Measurements from ENCODE around the gene FRMD4A.
A peak's percentile ranks its signal among the peaks of the same experiment; 100 is the strongest.
"Not testable (repeated sequence)": the region's sequence is repeated elsewhere in the genome, so short reads cannot be mapped to it uniquely, and the experiment has no call there.

FRMD4A gene

DNA sequence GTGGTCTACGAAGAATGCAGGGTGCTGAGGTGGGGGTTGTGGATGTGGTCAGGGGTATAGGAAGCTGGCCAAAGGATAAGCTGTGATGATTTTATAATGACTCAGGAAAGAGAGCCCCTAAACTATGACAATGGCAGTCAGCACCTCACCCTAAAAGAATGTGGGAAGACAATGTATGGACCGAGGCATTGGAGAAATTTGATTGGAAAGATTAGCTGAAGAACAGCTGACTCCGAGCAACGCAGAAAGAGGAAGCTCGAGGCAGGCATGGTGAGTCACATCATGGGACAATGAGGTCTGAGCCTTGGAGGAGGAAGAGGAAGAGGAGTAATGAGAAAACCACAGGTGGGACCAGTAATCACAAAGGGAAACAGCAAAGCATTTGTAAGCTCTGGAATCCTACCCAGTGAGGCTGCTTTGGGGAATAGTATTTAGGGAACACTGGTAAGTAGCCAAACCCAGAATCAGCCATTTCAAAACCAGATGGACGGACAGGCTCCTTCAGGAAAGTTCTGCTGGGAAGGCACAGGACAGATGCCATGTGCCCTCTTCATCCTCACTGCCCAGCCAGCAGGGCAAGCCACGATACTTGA lies 448.5 kb downstream of the FRMD4A start:
- DNase-seq (ENCODE audit: low spot score): peak; percentile 73

DNA sequence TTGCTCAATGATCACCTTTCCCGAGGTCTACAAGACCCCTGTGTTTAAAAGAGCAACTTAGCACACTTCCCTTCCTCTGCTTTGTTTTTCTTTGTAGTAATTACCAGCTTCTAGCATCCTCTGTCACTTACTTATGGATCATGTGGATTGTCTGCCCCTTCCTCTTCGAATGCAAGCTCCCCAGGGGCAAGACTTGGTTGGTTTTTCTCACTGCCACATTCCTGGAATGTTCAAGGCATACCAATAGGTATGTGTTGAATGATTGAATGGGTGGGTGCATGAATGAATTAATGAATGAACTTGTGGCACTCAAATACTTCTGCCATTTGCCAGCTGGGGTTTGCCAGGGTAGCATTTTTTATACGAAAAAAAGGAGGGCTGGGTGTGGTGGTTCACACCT lies 450.0 kb downstream of the FRMD4A start:
- no peak for DNase-seq (ENCODE audit: low spot score)

DNA sequence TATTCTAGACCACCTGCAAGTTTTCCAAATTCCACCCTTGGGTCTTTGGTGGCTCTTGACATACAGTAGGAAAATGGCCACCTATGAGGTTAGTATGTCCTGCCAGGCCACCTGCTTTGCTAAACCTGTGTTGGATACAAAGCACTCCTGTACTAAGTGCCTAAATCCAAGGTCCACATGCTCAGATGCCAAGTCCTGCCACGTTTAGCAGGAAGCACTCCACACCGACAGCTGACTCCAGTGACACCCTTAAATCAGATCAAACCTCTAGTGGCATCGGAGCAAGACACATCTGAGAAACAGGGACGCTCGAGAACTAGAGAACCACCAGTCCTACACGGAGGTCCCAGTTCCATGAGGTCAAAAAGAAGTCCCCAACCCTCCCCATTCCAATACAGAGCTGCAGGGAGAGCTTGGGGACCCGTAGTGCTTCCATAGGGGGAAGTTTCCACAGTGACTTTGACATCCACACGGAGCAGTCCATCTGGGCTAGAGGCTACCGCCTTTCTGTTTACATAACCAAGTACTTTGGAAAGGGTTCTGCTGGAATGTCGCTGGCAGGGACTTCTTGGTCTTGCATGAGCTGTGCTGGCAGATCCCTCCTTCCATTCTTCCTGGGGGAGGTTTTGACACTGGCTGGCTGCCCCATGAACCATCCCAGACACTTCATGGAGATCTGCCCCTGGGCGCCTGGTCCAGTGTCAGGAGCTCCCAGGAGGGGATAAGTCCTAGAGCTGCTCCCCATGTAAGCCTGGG lies 453.4 kb downstream of the FRMD4A start:
- peak; percentile 61 for DNase-seq (ENCODE audit: low spot score)

DNA sequence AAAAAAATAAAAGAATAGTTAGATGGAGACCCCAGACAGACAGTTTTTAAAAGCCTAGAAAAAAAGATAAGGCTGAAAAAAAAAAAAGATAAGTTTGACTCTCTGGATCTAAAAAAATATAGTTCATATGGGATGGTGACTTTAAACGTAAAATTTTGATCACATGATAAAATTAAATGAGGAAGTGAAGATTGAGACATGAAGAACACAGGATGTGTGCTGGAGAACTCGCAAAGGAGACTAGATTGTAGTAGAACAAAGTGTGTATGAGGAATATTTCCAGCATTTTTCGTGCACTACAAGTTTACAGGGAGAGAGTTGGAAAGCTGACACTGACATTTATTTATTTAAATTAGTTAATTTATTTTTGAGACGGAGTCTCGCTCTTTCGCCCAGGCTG lies 457.5 kb downstream of the FRMD4A start:
- DNase-seq (ENCODE audit: low spot score): no peak

DNA sequence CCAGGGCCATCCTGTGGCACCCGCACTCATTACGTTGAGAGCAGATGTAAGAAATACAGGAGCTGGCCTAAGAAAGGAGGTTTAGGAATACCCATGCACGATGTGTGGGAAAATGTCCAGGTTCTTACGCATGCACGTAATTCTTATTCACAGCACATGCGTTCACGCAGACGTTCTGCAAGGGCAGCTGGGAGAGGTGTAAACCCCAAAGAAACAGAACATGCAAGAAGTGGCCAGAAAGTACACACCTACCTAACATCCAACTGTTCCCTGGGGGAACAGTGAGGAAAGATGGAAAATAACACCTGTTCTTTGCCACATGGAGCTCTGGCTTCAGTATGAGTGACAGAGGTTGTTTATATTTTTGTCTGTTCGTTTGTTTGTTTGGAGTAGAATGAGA lies 458.3 kb downstream of the FRMD4A start:
- DNase-seq (ENCODE audit: low spot score): no peak

DNA sequence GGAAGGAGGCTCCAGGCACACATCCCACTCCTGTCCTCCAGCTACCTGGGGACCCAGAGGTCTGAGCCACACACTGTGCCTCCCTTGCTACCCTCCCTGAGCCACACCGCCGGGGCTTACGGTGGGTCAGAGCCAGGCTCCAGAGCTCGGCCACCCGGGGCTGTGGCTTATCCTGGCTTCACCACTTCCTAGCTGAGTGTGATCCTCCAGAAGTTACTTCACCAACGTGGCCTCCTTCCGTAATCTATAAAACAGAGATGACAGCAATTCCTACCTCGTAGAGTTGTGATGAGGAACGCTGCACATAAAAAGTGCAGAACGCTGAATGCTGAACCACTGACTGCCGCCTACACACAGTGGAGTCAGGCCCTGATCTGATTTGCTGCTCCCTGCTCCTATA lies 458.9 kb downstream of the FRMD4A start:
- DNase-seq (ENCODE audit: low spot score): no peak

DNA sequence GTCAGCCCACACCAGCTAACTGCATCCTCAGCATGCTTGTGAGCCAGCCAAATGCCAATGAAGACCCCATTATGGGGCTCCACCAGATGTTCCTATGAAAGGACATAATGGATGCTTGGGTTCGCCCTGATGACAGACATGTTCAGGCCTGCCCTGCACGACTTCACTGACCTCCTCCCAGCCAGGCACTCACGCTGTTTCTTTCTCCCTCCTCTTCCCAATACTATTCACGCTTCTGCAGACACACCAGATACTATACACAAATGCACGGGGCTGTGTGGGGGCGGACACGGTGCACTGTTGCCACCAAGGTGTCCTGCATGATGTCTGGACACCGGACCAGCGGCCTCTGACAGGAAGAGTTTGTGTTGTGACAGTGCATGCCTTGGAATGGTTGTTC lies 459.7 kb downstream of the FRMD4A start:
- DNase-seq (ENCODE audit: low spot score): no peak

DNA sequence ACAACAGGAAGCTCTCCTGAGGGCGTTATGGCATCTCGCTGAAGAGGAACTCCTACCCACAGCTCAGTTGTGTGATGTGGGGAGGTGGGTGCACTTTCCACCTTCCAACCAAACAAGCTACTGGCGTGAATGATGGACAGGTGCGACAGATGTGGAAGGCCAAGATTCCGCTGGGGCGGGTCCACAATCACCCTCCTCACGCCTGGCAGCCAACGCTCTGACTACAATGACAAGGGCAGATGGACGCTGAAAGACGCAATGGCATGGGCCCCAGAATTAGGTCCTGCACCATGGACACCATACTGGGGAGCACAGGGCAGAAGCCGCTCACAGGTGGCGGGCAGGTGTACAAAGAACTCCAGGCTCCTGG lies 461.4 kb downstream of the FRMD4A start:
- DNase-seq (ENCODE audit: low spot score): no peak

DNA sequence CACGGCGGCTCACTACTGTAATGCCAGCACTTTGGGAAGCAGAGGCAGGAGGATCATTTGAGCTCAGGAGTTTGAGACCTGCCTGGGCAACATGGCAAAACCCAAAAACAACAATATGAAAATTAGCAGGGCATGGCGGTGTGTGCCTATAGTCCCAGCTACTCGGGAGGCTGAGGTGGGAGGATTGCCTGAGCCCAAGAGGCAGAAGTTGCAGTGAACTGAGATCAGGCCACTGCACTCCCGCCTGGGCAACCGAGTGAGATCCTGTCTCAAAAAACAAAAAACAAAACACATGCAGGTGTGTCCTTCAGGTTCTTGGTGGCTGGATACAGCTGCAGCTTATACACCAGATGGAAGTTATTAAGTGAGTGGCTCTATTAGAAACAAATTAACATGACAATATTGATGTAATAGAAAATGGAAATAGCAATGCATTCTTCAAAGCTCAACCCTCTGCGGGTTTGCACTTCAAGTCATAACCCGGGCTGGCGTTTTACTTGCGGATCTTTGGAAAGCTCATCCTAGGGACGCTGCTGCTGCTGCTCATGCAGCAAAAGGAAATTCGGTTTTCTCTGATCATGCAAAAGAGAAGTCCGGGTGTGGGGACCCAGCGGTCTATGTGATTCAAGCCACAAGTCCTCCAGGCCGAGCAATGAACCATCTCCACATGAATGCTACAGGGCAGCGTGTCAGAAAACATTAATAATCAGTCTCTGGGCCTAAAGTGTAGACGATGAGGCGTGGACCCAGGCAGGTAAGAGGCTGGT lies 462.0 kb downstream of the FRMD4A start:
- DNase-seq (ENCODE audit: low spot score): no peak

DNA sequence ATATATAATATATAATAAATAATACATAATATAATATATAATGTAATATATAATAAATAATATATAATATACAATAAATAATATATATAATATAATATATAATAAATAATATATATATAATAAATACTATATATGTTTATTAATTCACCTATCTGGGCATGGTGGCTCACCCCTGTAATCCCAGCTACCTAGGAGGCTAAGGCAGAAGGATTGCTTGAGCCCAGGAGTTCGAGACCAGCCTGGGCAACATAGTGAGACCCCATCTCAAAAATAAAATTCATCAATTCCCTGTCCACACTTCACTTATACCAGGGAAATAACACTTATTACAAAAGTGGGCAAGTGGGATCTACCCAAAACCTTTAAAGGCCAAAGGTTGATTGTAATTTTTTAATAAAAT lies 462.9 kb downstream of the FRMD4A start:
- DNase-seq (ENCODE audit: low spot score): no peak

DNA sequence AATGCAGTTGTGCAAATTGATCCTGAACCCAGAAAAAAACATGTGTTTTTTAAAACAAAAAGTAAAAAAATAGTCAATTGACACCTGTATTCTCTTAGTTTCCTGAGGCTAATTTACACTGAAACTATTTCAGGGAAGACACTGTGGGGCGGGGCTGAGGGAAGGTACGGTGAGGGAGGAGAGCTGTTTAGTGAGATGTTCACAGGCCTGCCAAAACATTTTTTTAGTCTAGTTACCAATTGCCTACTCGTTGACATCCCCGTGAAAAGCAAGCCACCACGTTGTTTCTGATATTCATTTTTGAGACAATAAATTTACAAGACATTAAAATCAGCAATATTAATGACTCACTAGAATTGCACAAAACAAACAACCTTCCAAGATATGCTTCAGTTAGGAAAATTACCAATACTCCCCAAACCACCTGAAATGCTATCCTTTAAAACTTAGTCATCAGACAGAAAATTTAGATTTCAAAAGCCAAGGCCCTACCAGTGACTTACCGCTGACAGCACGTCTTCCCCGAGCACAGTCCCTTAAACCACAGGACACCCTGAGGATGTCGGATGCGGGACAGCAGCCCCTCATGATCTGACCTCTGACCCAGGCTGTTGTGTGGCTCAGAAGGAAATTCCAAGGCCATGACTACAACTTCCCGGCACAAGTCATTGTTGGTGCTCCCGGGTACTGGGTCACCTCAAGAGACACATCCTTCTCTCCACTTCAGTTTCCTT lies 464.8 kb downstream of the FRMD4A start:
- peak; percentile 48 for DNase-seq (ENCODE audit: low spot score)

DNA sequence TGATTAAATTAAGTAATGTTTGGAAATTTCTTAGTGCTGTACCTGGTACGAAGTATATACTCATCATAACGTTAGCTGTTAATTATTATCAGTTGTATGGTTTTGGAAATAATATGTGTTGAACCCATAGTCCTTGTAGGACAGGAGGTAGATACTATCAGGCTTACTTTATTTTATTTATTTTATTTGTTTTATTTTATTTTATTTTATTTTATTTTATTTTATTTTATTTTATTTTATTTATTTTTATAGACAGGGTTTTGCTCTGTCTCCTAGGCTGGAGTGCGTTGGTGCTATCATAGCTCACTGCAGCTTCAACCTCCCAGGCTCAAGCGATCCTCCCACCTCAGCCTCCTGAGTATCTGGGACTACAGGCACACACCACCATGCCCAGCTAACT lies 465.5 kb downstream of the FRMD4A start:
- DNase-seq (ENCODE audit: low spot score): not testable (repeated sequence)

DNA sequence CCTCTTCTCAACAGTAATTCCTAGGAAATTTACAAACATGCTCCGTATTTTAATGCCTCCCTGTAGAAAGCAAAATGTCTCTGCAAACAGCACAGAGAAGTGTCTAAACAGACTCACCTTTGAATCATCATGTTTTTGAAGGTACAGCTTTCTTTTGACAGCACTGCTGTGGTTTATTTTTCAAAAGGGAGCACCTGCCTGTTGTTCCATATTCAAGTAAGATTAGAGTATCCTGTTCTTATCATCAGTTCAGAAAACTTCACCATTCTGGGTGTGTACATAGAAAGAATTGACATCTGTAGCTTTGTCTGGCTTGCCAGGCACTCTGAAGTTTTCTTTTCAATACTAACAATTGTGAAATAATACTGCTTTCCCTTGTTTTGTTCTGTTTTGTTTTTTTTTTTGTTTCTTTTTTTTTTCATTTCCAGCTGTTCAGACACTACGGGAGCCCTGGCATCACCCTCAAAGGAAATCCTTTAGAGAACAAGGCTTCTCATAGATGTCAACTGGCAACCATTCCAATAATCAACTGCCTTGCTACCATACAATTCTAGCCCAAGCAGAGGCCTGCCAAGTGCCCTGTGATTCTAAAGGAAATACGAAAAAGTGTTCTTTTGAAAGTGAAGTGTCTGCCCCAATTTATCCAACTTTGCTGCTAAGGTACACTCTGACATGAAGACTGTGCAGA lies 468.0 kb downstream of the FRMD4A start:
- no peak for DNase-seq (ENCODE audit: low spot score)

DNA sequence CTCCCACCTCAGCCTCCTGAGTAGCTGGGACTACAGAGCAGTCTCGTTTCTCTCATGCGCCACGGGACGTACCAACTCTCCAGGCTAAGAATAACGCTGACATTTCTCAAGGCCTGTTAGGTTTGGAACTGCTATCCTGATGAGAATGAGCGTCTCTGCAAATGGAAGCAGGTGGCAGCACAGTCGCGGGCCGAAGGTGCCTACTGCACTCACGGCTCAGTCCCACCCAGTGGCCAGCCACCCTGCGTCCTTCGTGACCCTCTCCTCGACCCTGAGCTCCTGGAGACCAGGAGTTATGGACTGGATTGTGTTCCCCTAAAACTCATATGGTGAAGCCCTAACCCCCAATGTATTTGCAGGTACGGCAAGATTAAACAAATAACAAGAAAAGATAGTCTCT lies 469.8 kb downstream of the FRMD4A start:
- DNase-seq (ENCODE audit: low spot score): no peak

DNA sequence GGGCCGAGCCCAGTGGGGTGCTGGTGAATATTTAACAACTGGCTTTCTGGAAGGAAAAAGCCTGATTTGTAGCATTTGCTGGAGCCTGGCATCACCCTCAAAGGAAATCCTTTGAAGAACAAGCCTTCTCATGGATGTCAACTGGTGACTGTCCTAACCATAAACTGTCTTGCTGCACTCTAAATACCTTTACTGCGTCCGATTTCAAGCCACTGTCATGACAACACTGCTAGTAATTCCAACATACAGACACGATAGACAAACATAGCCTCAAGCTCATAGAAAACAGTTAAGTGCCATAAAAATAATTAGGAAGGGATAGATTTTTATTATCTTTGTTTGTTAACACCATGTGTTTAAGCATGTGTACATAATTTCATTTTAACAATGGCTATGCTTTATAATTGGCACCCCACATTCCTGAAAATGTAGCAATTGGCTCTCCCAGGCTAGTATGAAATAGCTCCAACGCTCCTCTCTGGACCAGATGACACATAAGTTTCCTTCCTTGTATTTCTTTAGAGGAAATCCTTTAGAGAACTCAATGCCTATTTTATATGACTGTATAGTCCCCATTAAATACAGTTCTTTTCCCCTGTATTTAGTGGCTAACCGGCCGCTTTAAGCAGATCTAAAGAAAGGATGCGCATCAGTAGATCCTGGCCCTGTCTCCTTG lies 470.6 kb downstream of the FRMD4A start:
- peak; percentile 46 for DNase-seq (ENCODE audit: low spot score)

DNA sequence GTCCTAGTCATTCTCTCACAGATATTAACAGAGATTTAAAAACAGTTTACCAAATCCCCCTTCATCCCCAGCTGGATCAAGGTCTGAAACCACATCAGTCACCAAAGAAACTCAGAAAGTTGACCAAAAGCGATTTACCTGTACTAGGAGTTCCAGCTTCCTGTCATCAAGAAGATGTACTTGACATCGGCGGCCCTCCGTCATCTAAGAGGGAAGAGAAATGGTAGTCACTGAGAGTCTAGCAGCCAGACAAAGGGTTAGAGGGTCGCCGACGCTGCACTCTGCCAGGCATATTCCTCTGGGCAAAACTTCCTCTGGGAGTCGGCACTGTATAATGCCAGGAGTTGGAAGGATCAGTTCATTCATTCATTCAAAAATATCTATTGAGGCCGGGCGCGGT lies 472.0 kb downstream of the FRMD4A start:
- no peak for DNase-seq (ENCODE audit: low spot score)

DNA sequence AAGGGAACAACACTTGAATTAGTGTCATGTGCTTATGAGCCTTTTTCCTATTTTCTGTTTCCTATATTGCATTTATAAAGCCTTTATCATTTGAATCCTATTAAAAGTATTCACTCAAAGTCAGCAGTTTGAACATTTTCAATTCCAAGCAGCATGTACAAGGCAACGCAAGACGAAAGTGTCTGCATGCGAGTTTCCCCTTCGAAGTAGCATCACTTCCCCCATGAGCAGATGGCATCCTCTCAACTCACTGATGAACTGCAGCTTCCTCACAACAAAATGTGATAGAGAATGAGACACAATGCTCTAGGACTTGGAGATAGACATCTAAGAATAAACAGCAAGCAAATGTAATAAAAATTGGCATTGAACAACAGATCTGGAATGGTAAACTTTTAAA lies 473.3 kb downstream of the FRMD4A start:
- no peak for DNase-seq (ENCODE audit: low spot score)

DNA sequence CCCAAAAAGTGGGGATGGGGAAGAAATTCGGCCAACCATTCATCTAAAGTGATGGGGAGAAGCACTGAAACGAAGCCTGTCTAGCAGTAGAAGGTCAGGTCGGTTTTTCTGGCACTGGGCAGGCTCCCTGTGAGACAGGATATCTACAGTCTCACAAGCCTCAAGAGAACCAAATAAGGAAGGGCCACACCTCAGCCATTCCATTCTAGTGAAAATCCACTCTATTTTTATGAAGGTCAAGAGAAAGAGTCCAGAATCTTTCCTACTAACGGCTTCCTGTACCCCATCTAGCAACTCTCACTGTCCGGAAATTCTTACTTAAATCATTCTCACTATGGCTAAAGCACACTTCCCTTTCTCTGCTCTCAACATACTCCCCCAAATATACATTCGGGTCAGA lies 476.9 kb downstream of the FRMD4A start:
- DNase-seq (ENCODE audit: low spot score): peak; percentile 47

DNA sequence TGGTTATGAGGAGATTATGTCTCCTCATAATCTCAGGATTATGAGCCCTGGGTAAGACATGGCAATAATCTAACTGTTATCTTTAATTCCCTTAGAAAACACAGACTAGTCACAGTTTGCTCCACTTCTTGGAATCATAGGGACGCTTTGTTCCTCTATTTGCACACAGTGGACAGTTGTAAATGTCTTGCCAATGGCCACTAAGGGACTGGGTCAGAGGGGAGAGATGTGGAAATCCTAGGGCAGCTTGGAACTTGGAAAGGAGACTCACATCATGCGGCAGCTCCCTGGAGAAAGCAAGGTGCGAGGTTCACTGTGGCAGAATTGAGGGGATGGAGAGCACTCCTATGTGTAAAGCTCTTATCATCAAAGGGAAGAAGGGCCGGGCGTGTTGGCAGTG lies 477.9 kb downstream of the FRMD4A start:
- DNase-seq (ENCODE audit: low spot score): no peak

DNA sequence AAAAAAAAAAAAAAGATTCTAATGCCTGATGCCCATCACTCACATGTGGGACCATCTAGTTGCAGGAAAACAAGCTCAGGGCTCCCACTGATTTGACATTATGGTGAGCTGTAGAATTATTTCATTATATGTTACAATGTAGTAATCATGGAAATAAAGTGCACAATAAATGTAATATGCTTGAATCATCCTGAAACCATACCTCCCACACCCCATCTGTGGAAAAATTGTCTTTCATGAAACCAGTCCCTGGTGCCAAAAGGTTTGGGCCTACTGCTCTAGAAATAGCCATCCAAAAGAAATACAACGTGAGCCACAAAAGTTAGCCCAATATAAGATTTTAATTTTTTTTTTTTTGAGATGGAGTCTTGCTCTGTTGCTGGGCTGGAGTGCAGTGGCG lies 478.8 kb downstream of the FRMD4A start:
- no peak for DNase-seq (ENCODE audit: low spot score)
